Nephron progenitor cell (in vitro differentiated cells): ENCODE data around the gene HSPB7.

ENCODE experiments used
- DNase-seq: peaks from one replicate; pipeline ENCODE4 v3.0.0; 2021
- H3K27ac Mint-ChIP-seq: 2 replicates; pipeline ENCODE4 v1.8.0; 2021; ENCODE audit warnings: mild to moderate bottlenecking, moderate library complexity, mixed read lengths
- H3K27me3 Mint-ChIP-seq: 2 replicates; pipeline ENCODE4 v1.8.0; 2021; ENCODE audit warnings: mild to moderate bottlenecking, low read depth, mixed read lengths; ENCODE audit not compliant: poor library complexity
- H3K36me3 Mint-ChIP-seq: 2 replicates; pipeline ENCODE4 v1.8.0; 2021; ENCODE audit warnings: low read depth, mixed read lengths
- H3K4me1 Mint-ChIP-seq: 2 replicates; pipeline ENCODE4 v1.8.0; 2021; ENCODE audit warnings: mixed read lengths
- H3K4me3 Mint-ChIP-seq: 2 replicates; pipeline ENCODE4 v1.8.0; 2021; ENCODE audit warnings: mild to moderate bottlenecking, moderate library complexity, mixed read lengths
- H3K9me3 Mint-ChIP-seq: 2 replicates; pipeline ENCODE4 v1.8.0; 2021; ENCODE audit warnings: mild to moderate bottlenecking, moderate library complexity, mixed read lengths
- CTCF ChIP-seq: fragments of 200-600 bp; sonication (generic); IDR thresholded peaks from 2 replicates; pipeline ENCODE4 v1.5.0; 2021; ENCODE audit warnings: antibody characterized with exemption

HSPB7 gene

GRCh38 chr1:15991427-15992186 is 26.2 kb downstream of the HSPB7 start:
- H3K4me1 Mint-ChIP-seq = no peaks in the 10 kb centered on the region
- no peak overlapping the region for H3K27ac Mint-ChIP-seq
- H3K9me3 Mint-ChIP-seq = no peaks in the 10 kb centered on the region
- no peak for TF ChIP-seq CTCF
- no peak overlapping the region for H3K4me3 Mint-ChIP-seq
- peaks cover 9% of the 10 kb centered on the region for H3K27me3 Mint-ChIP-seq
- no peak for DNase-seq
- H3K36me3 Mint-ChIP-seq = no peaks in the 10 kb centered on the region

- DNase-seq = no peak
- peaks cover 9% of the 10 kb centered on the region for H3K27me3 Mint-ChIP-seq
- no peaks in the 10 kb centered on the region for H3K36me3 Mint-ChIP-seq
- no peak for TF ChIP-seq CTCF
- H3K9me3 Mint-ChIP-seq = no peaks in the 10 kb centered on the region
- H3K4me3 Mint-ChIP-seq = no peak overlapping the region
- no peaks in the 10 kb centered on the region for H3K4me1 Mint-ChIP-seq
- no peak overlapping the region for H3K27ac Mint-ChIP-seq
Measured at GRCh38 chr1:15989776-15990175, 28.1 kb downstream of the HSPB7 start.

- Mint-ChIP-seq H3K4me3 (no peak overlapping the region), H3K4me1 (no peaks in the 10 kb centered on the region), H3K27ac (no peak overlapping the region), H3K9me3 (no peaks in the 10 kb centered on the region), H3K27me3 (peaks cover 9% of the 10 kb centered on the region), H3K36me3 (no peaks in the 10 kb centered on the region)
- DNase-seq = no peak
- no peak for TF ChIP-seq CTCF
Measured at GRCh38 chr1:15988856-15989736, 28.7 kb downstream of the HSPB7 start.

- H3K27me3 Mint-ChIP-seq = peaks cover 24% of the 10 kb centered on the region
- H3K27ac Mint-ChIP-seq = no peak overlapping the region
- H3K4me3 Mint-ChIP-seq = no peak overlapping the region
- H3K4me1 Mint-ChIP-seq = no peaks in the 10 kb centered on the region
- no peak for DNase-seq
- TF ChIP-seq CTCF = no peak
- H3K9me3 Mint-ChIP-seq = peaks cover 28% of the 10 kb centered on the region
- H3K36me3 Mint-ChIP-seq = no peaks in the 10 kb centered on the region
Measured at GRCh38 chr1:15985611-15986297, 32.1 kb downstream of the HSPB7 start.

GRCh38 chr1:15983275-15983674 is 34.6 kb downstream of the HSPB7 start:
- Mint-ChIP-seq H3K4me3 (no peak overlapping the region), H3K4me1 (no peaks in the 10 kb centered on the region), H3K36me3 (no peaks in the 10 kb centered on the region), H3K27ac (no peak overlapping the region), H3K27me3 (peaks cover 20% of the 10 kb centered on the region), H3K9me3 (peaks cover 39% of the 10 kb centered on the region)
- no peak for DNase-seq
- no peak for TF ChIP-seq CTCF
